ENCODE results near the gene IL37. TPM values are rescaled to one million over a fixed set of nuclear protein-coding genes. Genes with fewer than 3 reads are reported as not detected.

Gene IL37, protein sequence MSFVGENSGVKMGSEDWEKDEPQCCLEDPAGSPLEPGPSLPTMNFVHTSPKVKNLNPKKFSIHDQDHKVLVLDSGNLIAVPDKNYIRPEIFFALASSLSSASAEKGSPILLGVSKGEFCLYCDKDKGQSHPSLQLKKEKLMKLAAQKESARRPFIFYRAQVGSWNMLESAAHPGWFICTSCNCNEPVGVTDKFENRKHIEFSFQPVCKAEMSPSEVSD
- not detected for total RNA-seq

GRCh38 chr2:112910865-112911264 lies at the start of gene IL37:
IL37 (plus strand) TSS chr2:112911165; CDS start chr2:112913013, 1,848 bp downstream.
- no peak for DNase-seq (ENCODE audit: low read depth in 2 of 3, low spot score in 2 of 3)

- DNase-seq (ENCODE audit: low read depth in 2 of 3, low spot score in 2 of 3), result no peak
Observed at GRCh38 chr2:112864072-112864471, 46.9 kb upstream of the IL37 start.

- DNase-seq (ENCODE audit: low read depth in 2 of 3, low spot score in 2 of 3), result no peak
Observed at GRCh38 chr2:112866128-112866835, 44.7 kb upstream of the IL37 start.

- no peak for DNase-seq (ENCODE audit: low read depth in 2 of 3, low spot score in 2 of 3)
Observed at GRCh38 chr2:112867701-112868631, 43.0 kb upstream of the IL37 start.

- peak in 2 of 3 donors; percentile 87 to 93 for DNase-seq (ENCODE audit: low read depth in 2 of 3, low spot score in 2 of 3)
Observed at GRCh38 chr2:112869258-112869842, 41.6 kb upstream of the IL37 start.

DNA sequence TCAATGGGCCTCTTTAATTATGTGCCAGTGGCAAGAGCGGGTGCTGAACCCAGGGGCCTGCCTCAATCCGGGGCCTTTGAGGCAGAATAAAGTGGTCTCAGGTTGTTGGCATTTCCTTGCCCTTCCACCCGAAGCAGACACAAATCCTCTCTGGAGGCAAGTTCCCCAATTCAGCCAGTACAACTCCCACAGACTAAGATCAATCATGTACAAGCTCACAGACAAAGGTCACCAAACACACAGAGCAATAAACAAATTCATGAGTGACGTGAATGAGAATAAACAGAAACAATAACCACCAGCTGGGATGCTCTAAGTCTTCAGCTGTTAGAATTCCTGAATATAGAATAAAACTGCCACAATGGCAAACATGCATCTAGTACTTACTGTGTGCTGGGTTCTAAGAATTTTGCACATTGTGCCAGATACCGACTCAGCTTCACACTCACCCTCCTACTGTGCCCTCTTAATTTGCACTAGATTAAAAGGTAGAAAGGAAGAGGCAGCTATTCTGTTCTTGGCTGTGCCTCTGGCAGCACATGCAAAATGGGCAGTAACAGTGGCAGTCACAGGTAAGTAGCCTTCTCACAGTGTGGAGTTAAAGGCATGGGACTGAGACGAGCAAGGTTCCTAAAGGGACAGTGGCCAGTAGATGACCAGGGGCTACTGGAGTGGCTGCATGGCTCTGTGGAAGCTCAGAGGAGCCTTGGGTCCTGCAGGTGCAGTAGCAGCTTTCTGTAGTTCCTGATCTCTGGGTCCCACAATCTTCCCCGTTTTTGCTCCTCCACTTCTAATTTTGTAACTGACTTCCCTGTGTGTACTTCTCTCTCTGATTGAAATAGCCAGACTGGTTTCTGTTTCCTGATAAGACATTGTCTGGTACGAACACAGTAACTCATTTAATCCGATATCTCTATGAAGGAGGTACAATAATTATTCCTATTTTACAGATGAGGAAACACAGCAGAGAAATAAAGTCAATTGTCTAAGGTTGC lies 39.8 kb upstream of the IL37 start:
- DNase-seq (ENCODE audit: low read depth in 2 of 3, low spot score in 2 of 3), result no peak

- DNase-seq (ENCODE audit: low read depth in 2 of 3, low spot score in 2 of 3), result no peak
Observed at GRCh38 chr2:112876257-112876970, 34.6 kb upstream of the IL37 start.

DNA sequence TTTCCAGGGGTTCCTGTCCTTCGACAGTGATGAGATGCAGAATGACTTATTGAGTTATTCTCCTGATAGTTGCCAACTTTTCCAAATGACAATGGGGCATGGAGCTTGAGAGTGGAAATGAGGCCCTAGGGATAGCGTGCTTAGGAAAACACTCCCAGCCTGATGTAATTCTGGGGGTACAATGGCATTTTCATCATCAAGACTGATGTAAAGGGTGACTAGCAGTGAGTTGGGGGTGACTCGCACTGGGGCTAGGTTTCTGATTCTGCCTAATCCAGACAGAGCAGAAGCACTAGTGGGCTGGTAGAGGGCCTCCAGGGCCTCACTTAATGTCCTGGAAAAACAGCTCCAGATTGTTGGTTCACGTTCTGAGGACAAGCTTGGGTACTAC lies 34.0 kb upstream of the IL37 start:
- no peak for DNase-seq (ENCODE audit: low read depth in 2 of 3, low spot score in 2 of 3)

DNA sequence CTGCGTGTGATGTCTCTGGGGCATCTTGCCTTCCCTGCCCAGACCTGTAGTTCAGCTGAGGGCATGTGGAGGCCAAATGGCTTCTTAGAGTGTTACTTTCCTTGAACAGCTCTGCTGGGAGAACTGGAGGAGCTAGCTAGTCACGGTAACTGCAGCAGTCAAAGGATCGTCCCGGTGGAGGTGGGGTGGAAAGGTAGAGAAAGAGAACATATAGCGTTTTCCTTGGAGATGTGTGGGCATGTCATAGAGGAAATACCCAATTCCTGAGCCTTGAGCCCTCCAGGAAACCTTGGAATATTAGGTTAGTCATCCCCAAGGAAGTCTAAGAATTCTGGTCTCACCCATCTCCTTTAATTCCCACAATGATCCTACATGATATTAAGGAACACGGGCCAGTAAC lies 33.5 kb upstream of the IL37 start:
- no peak for DNase-seq (ENCODE audit: low read depth in 2 of 3, low spot score in 2 of 3)

- DNase-seq (ENCODE audit: low read depth in 2 of 3, low spot score in 2 of 3), result peak in 1 of 3 donors; percentile 34
Observed at GRCh38 chr2:112879491-112880041, 31.4 kb upstream of the IL37 start.

GRCh38 chr2:112880091-112880531 lies 30.9 kb upstream of the IL37 start:
- DNase-seq (ENCODE audit: low read depth in 2 of 3, low spot score in 2 of 3), result no peak

DNA sequence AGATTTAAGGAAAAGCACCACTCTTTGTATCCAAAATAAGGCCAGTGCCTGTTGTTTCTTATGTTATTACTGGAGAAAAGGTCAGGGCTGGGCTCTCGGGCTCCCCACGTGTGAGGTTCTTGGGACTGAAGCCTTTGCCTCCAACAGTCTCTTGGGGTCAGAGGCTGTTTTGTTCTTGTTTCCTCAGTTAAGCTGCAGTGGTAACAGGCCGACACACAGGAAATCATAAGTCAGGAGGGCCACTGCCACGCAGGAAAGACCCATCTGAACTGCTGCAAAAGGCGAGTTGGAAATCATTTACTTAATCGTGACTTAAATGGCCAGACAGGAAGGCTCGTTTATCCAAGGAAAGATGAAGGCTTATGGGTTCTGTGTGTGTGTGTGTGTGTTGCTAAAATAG lies 30.3 kb upstream of the IL37 start:
- no peak for DNase-seq (ENCODE audit: low read depth in 2 of 3, low spot score in 2 of 3)

DNA sequence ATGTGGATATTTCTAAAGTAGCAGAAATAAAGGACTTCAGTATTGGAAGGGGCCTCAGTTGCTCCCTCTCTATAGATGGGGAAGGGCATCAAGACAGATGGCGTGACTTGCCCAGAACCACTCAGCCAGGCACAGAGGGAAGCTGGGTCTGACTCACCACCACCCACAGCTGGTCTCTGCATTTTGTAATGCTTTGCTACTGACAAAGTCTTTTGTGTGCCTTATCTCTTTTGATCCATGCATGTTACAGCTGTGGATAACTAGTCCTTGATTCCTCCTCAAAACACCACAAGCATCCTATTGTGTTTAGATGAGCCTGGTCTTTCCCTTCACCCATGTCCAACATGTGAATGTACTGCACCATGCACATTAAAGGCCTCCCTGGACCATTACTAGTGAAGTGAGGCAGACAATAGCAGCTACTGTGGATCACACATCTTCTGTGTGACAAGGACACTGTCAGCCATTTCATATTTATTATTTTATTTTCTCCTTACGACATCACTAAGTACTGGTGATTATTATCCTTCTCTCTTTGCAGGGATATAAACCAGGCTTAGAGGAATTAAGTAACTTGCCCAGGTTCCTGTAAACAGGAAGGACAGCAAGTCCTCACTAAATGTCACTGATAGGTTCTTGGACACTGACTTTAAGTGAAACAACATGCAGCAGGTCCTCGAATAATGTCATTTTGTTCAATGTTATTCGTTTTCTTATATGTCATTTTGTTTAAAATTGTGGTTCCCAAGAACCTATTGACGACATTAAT lies 29.6 kb upstream of the IL37 start:
- peak in 2 of 3 donors; percentile 50 to 60 for DNase-seq (ENCODE audit: low read depth in 2 of 3, low spot score in 2 of 3)

GRCh38 chr2:112883669-112884068 lies 27.3 kb upstream of the IL37 start:
- no peak for DNase-seq (ENCODE audit: low read depth in 2 of 3, low spot score in 2 of 3)

GRCh38 chr2:112884869-112885505 lies 26.0 kb upstream of the IL37 start:
- peak; percentile 30 to 77 (median 42) for DNase-seq (ENCODE audit: low read depth in 2 of 3, low spot score in 2 of 3)

DNA sequence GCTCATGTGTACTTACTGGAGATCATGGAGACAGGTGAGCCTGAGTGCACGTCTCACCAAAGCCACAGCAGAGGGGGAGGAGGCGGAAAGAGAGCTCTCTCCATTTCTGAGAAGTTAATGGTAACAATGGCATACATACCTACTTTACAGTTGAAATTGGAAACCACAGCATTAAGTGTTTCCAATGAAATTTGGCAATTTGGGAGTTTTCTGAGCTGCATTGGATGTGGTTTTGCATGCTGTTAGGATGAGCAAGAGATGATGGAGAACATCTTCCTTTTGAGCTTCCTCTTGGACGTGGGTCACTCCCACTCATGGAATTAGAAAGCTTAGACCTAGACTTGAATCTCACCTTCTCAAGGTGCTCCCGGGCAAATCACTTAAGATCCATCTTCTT lies 25.5 kb upstream of the IL37 start:
- no peak for DNase-seq (ENCODE audit: low read depth in 2 of 3, low spot score in 2 of 3)

- no peak for DNase-seq (ENCODE audit: low read depth in 2 of 3, low spot score in 2 of 3)
Observed at GRCh38 chr2:112886291-112886690, 24.7 kb upstream of the IL37 start.
